Mesothelial cell of epicardium (in vitro differentiated cells): Measurements from ENCODE around the gene CDK5RAP2. TPM values are rescaled to one million over a fixed set of nuclear protein-coding genes. Genes with fewer than 3 reads are reported as not detected.

ENCODE experiments used
- DNase-seq, 2 experiments: peaks; one replicate each; pipeline ENCODE4 v3.0.0; 2021; ENCODE audit warnings: low spot score in 2 of 2; ENCODE audit not compliant: unreplicated experiment in 2 of 2
- H3K27ac Mint-ChIP-seq: 2 replicates; pipeline ENCODE4 v1.8.0; 2021; ENCODE audit warnings: mixed read lengths
- H3K27me3 Mint-ChIP-seq: 2 replicates; pipeline ENCODE4 v1.8.0; 2021; ENCODE audit warnings: low read depth, mixed read lengths
- H3K36me3 Mint-ChIP-seq: 2 replicates; pipeline ENCODE4 v1.8.0; 2021; ENCODE audit warnings: mixed read lengths
- H3K4me1 Mint-ChIP-seq: 2 replicates; pipeline ENCODE4 v1.8.0; 2021; ENCODE audit warnings: mixed read lengths
- H3K4me3 Mint-ChIP-seq: 2 replicates; pipeline ENCODE4 v1.8.0; 2021; ENCODE audit warnings: mild to moderate bottlenecking, moderate library complexity, mixed read lengths
- H3K9me3 Mint-ChIP-seq: 2 replicates; pipeline ENCODE4 v1.8.0; 2021; ENCODE audit warnings: mixed read lengths
- CTCF ChIP-seq: fragments of 200-600 bp; sonication (generic); IDR thresholded peaks from one replicate; pipeline ENCODE4 v1.5.0; 2021; ENCODE audit warnings: antibody characterized with exemption; ENCODE audit not compliant: unreplicated experiment
- total RNA-seq: library from RNA; stranded (reverse); gene quantifications from 3 replicates; pipeline ENCODE4 v1.2.1, GENCODE V29; 2021

CDK5RAP2 gene
- total RNA-seq, 1 donor from 2014 or later: 71.0 TPM

DNA sequence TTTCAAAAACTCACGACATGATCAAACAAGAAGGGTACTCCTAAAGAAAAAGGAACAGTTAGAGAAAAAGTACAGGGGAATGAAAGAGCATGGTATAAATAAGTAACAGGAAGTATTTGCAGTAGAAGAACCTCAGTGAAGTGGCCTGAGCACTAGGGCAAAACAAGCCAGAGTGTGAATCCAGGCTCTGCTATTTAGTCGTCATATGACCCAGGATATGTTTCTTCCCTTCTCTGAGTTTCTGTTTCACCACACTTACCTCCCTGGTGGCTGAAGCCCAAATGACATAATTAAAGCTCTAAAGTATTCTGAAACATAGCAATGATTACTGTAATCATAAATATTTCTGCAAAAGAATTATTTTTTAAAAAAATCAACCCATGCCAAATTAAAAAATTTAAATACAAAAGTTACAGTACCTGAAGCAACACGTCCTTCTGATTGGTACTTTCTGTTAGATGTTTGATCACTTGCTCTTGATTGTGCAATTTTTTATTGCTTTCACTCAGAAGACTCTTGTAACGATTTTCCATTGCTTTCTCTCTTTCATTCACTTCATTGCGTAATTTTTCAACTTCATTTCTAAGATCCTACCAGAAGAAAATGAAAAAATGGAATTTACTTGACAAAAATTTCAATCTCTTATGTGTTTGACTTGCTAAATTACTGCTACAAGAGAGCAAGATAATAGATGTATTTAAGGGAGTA is 88.9 kb downstream of the CDK5RAP2 start:
- H3K36me3 Mint-ChIP-seq: peaks cover 37% of the 10 kb centered on the region
- no peaks in the 10 kb centered on the region for H3K27me3 Mint-ChIP-seq
- peaks cover 5% of the 10 kb centered on the region for H3K9me3 Mint-ChIP-seq
- H3K4me1 Mint-ChIP-seq: no peaks in the 10 kb centered on the region
- H3K27ac Mint-ChIP-seq: no peak overlapping the region
- TF ChIP-seq CTCF: no peak
- H3K4me3 Mint-ChIP-seq: no peak overlapping the region
- no peak for DNase-seq

- DNase-seq: no peak
- Mint-ChIP-seq H3K9me3 (no peaks in the 10 kb centered on the region), H3K4me3 (no peak overlapping the region), H3K27me3 (no peaks in the 10 kb centered on the region), H3K36me3 (peaks cover 40% of the 10 kb centered on the region), H3K4me1 (peaks cover 9% of the 10 kb centered on the region), H3K27ac (no peak overlapping the region)
- no peak for TF ChIP-seq CTCF
Measured at GRCh38 chr9:120486835-120487234, 93.1 kb downstream of the CDK5RAP2 start.

- no peak for TF ChIP-seq CTCF
- no peak for DNase-seq
Measured at GRCh38 chr9:120486347-120486746, 93.6 kb downstream of the CDK5RAP2 start.

GRCh38 chr9:120485788-120486187 is 94.2 kb downstream of the CDK5RAP2 start:
- peaks cover 40% of the 10 kb centered on the region for H3K36me3 Mint-ChIP-seq
- no peak overlapping the region for H3K27ac Mint-ChIP-seq
- peaks cover 9% of the 10 kb centered on the region for H3K4me1 Mint-ChIP-seq
- H3K27me3 Mint-ChIP-seq: no peaks in the 10 kb centered on the region
- TF ChIP-seq CTCF: no peak
- no peak overlapping the region for H3K4me3 Mint-ChIP-seq
- no peaks in the 10 kb centered on the region for H3K9me3 Mint-ChIP-seq
- DNase-seq: no peak

More at GRCh38 chr9:120486347-120486746, 93.6 kb downstream of the CDK5RAP2 start:
- no peaks in the 10 kb centered on the region for H3K9me3 Mint-ChIP-seq
- no peaks in the 10 kb centered on the region for H3K27me3 Mint-ChIP-seq
- no peak overlapping the region for H3K4me3 Mint-ChIP-seq
- H3K4me1 Mint-ChIP-seq: peaks cover 9% of the 10 kb centered on the region
- peaks cover 40% of the 10 kb centered on the region for H3K36me3 Mint-ChIP-seq
- no peak overlapping the region for H3K27ac Mint-ChIP-seq

DNA sequence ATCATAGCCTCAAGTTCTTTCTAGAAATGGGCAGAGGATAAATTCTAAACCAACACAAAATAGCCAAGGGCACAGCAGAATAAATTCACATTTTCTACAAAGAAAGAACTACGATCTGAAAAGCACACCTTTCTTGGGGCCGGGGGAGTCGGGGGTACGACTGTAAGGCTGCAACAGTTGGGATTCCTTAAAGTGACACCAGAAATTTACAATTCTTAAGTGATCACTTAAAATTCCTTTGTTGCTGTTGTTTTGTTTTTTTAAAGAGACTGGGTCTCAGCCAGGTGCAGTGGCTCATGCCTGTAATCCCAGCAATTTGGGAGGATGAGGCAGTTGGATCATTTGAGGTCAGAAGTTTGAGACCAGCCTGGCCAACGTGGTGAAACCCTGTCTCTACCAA is 95.8 kb downstream of the CDK5RAP2 start:
- no peaks in the 10 kb centered on the region for H3K9me3 Mint-ChIP-seq
- peaks cover 9% of the 10 kb centered on the region for H3K4me1 Mint-ChIP-seq
- H3K36me3 Mint-ChIP-seq: peaks cover 26% of the 10 kb centered on the region
- no peak for TF ChIP-seq CTCF
- H3K4me3 Mint-ChIP-seq: no peak overlapping the region
- DNase-seq: no peak
- H3K27ac Mint-ChIP-seq: no peak overlapping the region
- H3K27me3 Mint-ChIP-seq: no peaks in the 10 kb centered on the region
